Mesothelial cell of epicardium (in vitro differentiated cells): ENCODE data around the gene CSAG3. TPM values are rescaled to one million over a fixed set of nuclear protein-coding genes. Genes with fewer than 3 reads are reported as not detected.
"Not testable (repeated sequence)": the region's sequence is repeated elsewhere in the genome, so short reads cannot be mapped to it uniquely, and the experiment has no call there.

Experiments used
- DNase-seq, 2 experiments: peaks; one replicate each; pipeline ENCODE4 v3.0.0; 2021; ENCODE audit warnings: low spot score in 2 of 2; ENCODE audit not compliant: unreplicated experiment in 2 of 2
- H3K27ac Mint-ChIP-seq: 2 replicates; pipeline ENCODE4 v1.8.0; 2021; ENCODE audit warnings: mixed read lengths
- H3K27me3 Mint-ChIP-seq: 2 replicates; pipeline ENCODE4 v1.8.0; 2021; ENCODE audit warnings: low read depth, mixed read lengths
- H3K36me3 Mint-ChIP-seq: 2 replicates; pipeline ENCODE4 v1.8.0; 2021; ENCODE audit warnings: mixed read lengths
- H3K4me1 Mint-ChIP-seq: 2 replicates; pipeline ENCODE4 v1.8.0; 2021; ENCODE audit warnings: mixed read lengths
- H3K4me3 Mint-ChIP-seq: 2 replicates; pipeline ENCODE4 v1.8.0; 2021; ENCODE audit warnings: mild to moderate bottlenecking, moderate library complexity, mixed read lengths
- H3K9me3 Mint-ChIP-seq: 2 replicates; pipeline ENCODE4 v1.8.0; 2021; ENCODE audit warnings: mixed read lengths
- total RNA-seq: library from RNA; stranded (reverse); gene quantifications from 3 replicates; pipeline ENCODE4 v1.2.1, GENCODE V29; 2021
- TF ChIP-seq, protein P1 (sequence below): fragments of 200-600 bp; sonication (generic); IDR thresholded peaks from one replicate; pipeline ENCODE4 v1.5.0; 2021; ENCODE audit warnings: antibody characterized with exemption; ENCODE audit not compliant: unreplicated experiment

Gene CSAG3
- total RNA-seq, 1 donor from 2014 or later, result not detected

- Mint-ChIP-seq H3K27ac (no peak overlapping the region), H3K4me1 (no peaks in the 10 kb centered on the region), H3K27me3 (peaks cover 10% of the 10 kb centered on the region), H3K9me3 (peaks cover 17% of the 10 kb centered on the region), H3K4me3 (no peak overlapping the region), H3K36me3 (no peaks in the 10 kb centered on the region)
- DNase-seq, result no peak
- TF ChIP-seq, protein P1, sequence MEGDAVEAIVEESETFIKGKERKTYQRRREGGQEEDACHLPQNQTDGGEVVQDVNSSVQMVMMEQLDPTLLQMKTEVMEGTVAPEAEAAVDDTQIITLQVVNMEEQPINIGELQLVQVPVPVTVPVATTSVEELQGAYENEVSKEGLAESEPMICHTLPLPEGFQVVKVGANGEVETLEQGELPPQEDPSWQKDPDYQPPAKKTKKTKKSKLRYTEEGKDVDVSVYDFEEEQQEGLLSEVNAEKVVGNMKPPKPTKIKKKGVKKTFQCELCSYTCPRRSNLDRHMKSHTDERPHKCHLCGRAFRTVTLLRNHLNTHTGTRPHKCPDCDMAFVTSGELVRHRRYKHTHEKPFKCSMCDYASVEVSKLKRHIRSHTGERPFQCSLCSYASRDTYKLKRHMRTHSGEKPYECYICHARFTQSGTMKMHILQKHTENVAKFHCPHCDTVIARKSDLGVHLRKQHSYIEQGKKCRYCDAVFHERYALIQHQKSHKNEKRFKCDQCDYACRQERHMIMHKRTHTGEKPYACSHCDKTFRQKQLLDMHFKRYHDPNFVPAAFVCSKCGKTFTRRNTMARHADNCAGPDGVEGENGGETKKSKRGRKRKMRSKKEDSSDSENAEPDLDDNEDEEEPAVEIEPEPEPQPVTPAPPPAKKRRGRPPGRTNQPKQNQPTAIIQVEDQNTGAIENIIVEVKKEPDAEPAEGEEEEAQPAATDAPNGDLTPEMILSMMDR, result no peak
These were observed 23.0 kb upstream of the CSAG3 start for GRCh38 chrX:152735860-152736511.

GRCh38 chrX:152736528-152736927 is 22.5 kb upstream of the CSAG3 start:
- H3K27ac Mint-ChIP-seq, H3K4me1 Mint-ChIP-seq, DNase-seq, H3K27me3 Mint-ChIP-seq, H3K4me3 Mint-ChIP-seq, H3K36me3 Mint-ChIP-seq: not testable (repeated sequence)
- peaks cover 21% of the 10 kb centered on the region for H3K9me3 Mint-ChIP-seq

GRCh38 chrX:152738560-152738959 is 20.5 kb upstream of the CSAG3 start:
- H3K4me3 Mint-ChIP-seq, result no peak overlapping the region
- H3K4me1 Mint-ChIP-seq, result no peaks in the 10 kb centered on the region
- TF ChIP-seq, protein P1, result no peak
- H3K9me3 Mint-ChIP-seq, result peaks cover 23% of the 10 kb centered on the region
- H3K27me3 Mint-ChIP-seq, result peaks cover 2% of the 10 kb centered on the region
- no peaks in the 10 kb centered on the region for H3K36me3 Mint-ChIP-seq
- no peak overlapping the region for H3K27ac Mint-ChIP-seq
- DNase-seq, result no peak

- not testable (repeated sequence) for H3K36me3 Mint-ChIP-seq, H3K27me3 Mint-ChIP-seq, H3K9me3 Mint-ChIP-seq, H3K4me3 Mint-ChIP-seq, H3K27ac Mint-ChIP-seq, DNase-seq, H3K4me1 Mint-ChIP-seq
These were observed 5.0 kb upstream of the CSAG3 start, which contains the start of gene MAGEA2 for GRCh38 chrX:152753686-152754650. Gene MAGEA2, minus strand, starts transcription at chrX:152753842. Its CDS starts 2,479 bp downstream, at chrX:152751363.

GRCh38 chrX:152754871-152755270 is 4.1 kb upstream of the CSAG3 start:
- not testable (repeated sequence) for H3K4me3 Mint-ChIP-seq, H3K27ac Mint-ChIP-seq, H3K36me3 Mint-ChIP-seq, H3K27me3 Mint-ChIP-seq, H3K4me1 Mint-ChIP-seq, H3K9me3 Mint-ChIP-seq, DNase-seq

DNA sequence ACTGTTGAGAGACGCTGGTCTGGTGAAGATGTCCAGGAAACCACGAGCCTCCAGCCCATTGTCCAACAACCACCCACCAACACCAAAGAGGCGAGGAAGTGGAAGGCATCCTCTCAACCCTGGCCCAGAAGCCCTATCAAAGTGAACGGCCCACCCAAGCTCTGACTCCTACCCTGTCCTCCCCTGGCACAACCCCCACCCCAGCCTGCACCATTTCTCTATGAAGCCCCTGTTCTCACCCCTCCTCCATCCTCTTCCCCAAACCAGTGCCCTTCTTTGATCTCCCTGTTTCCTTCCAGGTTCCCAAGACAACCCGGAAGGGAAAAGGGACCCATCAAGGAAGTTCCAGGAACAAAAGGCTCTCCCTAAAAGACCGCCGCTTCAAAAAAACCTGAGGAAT is 526 bp downstream of the CSAG3 start:
- not testable (repeated sequence) for H3K27ac Mint-ChIP-seq, H3K27me3 Mint-ChIP-seq, H3K4me3 Mint-ChIP-seq, H3K9me3 Mint-ChIP-seq, DNase-seq, H3K36me3 Mint-ChIP-seq, H3K4me1 Mint-ChIP-seq

DNA sequence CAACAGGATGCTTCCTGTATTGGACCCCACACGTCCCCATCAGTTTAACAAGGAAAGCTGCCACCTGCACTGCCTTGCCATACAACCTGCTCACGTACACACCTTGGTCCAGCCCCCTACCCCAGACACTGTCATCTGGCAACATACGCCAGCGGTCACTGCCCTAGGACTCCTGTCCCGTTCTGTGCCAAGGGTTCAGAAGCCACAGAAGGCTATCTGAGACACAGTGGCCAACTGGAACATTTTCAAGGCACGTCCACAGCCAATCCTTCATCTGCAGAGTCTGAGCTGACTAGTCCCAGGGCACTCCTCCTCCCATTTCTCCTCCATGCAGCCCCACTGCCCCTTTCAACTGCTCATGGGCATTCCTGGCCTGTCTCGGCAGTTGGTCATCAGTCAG is 2.6 kb downstream of the CSAG3 start:
- not testable (repeated sequence) for H3K4me3 Mint-ChIP-seq, DNase-seq, H3K4me1 Mint-ChIP-seq, H3K27me3 Mint-ChIP-seq, H3K36me3 Mint-ChIP-seq, H3K9me3 Mint-ChIP-seq, H3K27ac Mint-ChIP-seq

GRCh38 chrX:152766562-152766961 is 7.5 kb downstream of the CSAG3 start:
- H3K9me3 Mint-ChIP-seq, H3K36me3 Mint-ChIP-seq, H3K27ac Mint-ChIP-seq, DNase-seq, H3K4me1 Mint-ChIP-seq, H3K4me3 Mint-ChIP-seq, H3K27me3 Mint-ChIP-seq: not testable (repeated sequence)

DNA sequence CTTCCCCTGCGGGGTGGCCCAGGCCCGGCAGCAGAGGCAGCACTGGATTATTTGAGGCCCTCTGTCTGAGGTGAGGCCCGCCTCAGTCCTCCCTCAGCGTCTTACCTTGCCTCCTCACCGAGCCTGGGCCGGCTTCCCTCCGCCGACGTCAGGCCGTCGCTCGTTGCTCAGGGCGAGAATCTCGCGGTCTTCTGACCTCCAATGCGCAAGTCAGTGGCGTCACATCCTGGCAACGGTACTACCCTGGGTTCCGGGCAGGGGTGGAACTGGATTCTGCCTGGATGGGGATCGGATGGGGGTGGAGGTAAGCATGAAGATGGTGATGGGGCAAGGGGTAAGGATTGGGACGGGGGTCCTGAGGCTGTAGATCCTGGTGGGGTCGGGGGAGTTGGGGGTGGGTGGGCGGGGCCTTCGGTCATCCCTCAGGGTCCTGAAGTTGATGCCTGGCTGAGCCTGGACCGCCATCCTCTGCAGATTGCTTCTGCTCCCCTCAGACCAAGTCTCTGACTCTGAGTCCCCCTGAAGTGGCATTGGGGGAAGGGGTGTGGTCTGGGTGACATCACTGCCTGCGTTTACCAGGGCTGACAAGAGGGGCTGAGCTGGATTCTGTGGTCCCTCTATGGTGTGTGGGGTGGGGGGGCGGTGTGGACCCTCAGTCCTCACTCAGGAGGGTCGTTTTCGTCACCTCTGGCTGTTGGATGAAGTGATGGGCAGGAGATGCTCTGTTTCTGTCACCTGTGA is 10.7 kb downstream of the CSAG3 start, which contains the start of gene MAGEA6:
Gene MAGEA6 (minus strand): TSS at position 141 of the 741 bp plus-strand sequence. CDS start 2,039 bp downstream, outside the sequence.
- H3K27me3 Mint-ChIP-seq, H3K36me3 Mint-ChIP-seq, H3K4me3 Mint-ChIP-seq, DNase-seq, H3K4me1 Mint-ChIP-seq, H3K27ac Mint-ChIP-seq, H3K9me3 Mint-ChIP-seq: not testable (repeated sequence)

DNA sequence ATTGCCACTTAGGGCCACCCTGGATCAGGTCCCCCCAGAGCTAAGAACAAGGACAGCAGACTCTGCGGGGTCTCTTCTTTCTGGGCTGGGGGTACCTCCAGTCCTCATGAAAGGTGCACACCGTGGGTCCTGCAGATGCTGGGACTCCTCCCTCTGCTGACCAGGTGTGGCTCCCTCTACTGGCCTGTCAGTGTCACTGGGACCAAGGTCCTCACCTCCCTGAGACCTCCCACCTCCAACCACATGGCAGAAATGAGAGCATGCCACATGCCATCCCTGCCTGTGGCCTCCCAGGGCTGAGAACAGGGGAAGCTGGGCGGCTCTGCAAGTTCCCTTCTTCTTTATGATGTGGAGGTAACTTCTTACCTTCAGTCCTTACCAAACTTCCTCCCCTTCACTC is 28.0 kb downstream of the CSAG3 start:
- not testable (repeated sequence) for H3K4me3 Mint-ChIP-seq, H3K36me3 Mint-ChIP-seq, H3K9me3 Mint-ChIP-seq, H3K27ac Mint-ChIP-seq, H3K4me1 Mint-ChIP-seq, DNase-seq
- peaks cover 12% of the 10 kb centered on the region for H3K27me3 Mint-ChIP-seq
